Endothelial cell (in vitro differentiated cells): ENCODE results near the gene CHSY3. TPM values are rescaled to one million over a fixed set of nuclear protein-coding genes. Genes with fewer than 3 reads are reported as not detected.

ENCODE experiments used
- DNase-seq: peaks from one replicate; pipeline ENCODE4 v3.0.0; 2021; ENCODE audit warnings: low spot score
- H3K27ac Mint-ChIP-seq: one replicate; pipeline ENCODE4 v1.8.0; 2021; ENCODE audit warnings: mixed read lengths, inconsistent platforms; ENCODE audit not compliant: unreplicated experiment
- H3K27me3 Mint-ChIP-seq: one replicate; pipeline ENCODE4 v1.8.0; 2021; ENCODE audit warnings: mild to moderate bottlenecking, moderate library complexity, mixed read lengths, inconsistent platforms; ENCODE audit not compliant: unreplicated experiment
- H3K36me3 Mint-ChIP-seq: one replicate; pipeline ENCODE4 v1.8.0; 2021; ENCODE audit warnings: mild to moderate bottlenecking, low read depth, mixed read lengths, inconsistent platforms; ENCODE audit not compliant: unreplicated experiment
- H3K4me1 Mint-ChIP-seq: one replicate; pipeline ENCODE4 v1.8.0; 2021; ENCODE audit warnings: mild to moderate bottlenecking, mixed read lengths, inconsistent platforms; ENCODE audit not compliant: unreplicated experiment
- H3K4me3 Mint-ChIP-seq: one replicate; pipeline ENCODE4 v1.8.0; 2021; ENCODE audit warnings: mild to moderate bottlenecking, mixed read lengths, inconsistent platforms; ENCODE audit not compliant: unreplicated experiment
- H3K9me3 Mint-ChIP-seq: one replicate; pipeline ENCODE4 v1.8.0; 2021; ENCODE audit warnings: mixed read lengths, inconsistent platforms; ENCODE audit not compliant: unreplicated experiment
- CTCF ChIP-seq: fragments of 200-600 bp; sonication (generic); IDR thresholded peaks from one replicate; pipeline ENCODE4 v1.5.0; 2021; ENCODE audit warnings: antibody characterized with exemption; ENCODE audit not compliant: unreplicated experiment
- total RNA-seq: library from RNA; stranded (reverse); fragmentation: NEBNext Ultra II Directional; extraction: Animal tissue kit (Norgen Biotek cat#: 25700); gene quantifications from one replicate; pipeline ENCODE4 v1.2.1, GENCODE V29; 2021; ENCODE audit not compliant: unreplicated experiment

CHSY3 gene
- total RNA-seq, 1 donor from 2014 or later = 21.2 TPM

DNA sequence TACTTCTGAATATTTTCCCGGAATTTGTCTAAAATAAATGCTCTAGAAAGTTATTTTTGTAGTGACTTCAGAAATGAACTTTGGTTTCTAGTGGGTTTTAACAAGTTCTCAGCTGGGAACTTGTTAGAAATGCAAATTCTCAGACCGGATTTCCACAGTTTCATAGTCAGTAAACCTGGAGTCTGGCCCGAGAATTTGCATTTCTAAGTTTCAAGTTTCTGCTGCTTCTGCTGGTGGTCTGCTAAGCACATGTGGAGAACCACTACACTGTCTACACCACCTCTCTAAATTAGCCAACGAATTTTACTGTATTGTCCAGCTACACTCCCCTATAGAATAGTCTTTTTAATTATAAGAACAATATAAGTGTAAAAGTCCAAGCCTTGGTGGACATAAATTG is 208.0 kb downstream of the CHSY3 start:
- H3K27ac Mint-ChIP-seq = no peak overlapping the region
- no peak for DNase-seq
- H3K36me3 Mint-ChIP-seq = no peaks in the 10 kb centered on the region
- no peak overlapping the region for H3K4me3 Mint-ChIP-seq
- TF ChIP-seq CTCF = no peak
- no peaks in the 10 kb centered on the region for H3K4me1 Mint-ChIP-seq
- H3K9me3 Mint-ChIP-seq = no peaks in the 10 kb centered on the region
- H3K27me3 Mint-ChIP-seq = no peaks in the 10 kb centered on the region

DNA sequence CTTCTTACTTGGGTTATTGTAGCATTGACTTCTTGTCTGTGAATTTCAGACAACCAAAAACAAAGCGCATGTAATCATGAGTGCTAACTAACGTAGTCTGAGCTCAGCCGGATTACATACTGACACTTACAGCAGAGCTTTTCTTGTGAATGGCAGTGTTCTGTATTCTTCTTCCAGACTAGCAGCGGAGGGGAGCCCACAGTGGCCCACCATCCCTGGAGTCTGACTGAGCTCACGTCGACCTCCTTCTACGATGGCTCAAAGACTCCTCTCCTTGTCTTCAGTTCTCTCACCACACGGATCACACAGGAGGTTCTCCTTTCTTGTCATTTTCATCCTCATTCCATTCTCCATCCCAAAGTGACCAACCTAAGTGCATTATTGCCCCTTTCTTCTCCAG is 211.4 kb downstream of the CHSY3 start:
- Mint-ChIP-seq H3K4me3 (no peak overlapping the region), H3K9me3 (no peaks in the 10 kb centered on the region), H3K36me3 (no peaks in the 10 kb centered on the region), H3K27me3 (no peaks in the 10 kb centered on the region), H3K4me1 (peaks cover 24% of the 10 kb centered on the region), H3K27ac (no peak overlapping the region)
- DNase-seq = no peak
- no peak for TF ChIP-seq CTCF

DNA sequence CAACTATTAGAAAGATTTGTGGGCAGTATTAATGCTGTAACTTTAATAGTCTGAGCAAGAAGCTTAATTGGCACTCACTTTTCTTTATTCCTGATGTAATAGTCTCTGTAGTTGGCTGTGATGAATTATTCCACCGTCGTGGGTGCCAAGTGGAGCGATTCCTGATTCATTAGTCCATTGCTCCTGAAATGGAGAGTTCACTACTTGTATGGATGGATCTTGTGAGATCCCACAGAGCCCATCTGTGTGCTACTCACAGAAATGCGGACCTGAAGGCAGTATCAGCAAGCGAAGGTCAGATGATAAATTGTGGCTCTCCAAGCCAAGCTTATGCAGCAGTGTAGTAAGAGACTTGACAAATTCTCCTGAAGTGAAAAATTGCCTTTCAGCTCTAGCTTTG is 212.2 kb downstream of the CHSY3 start:
- Mint-ChIP-seq H3K36me3 (no peaks in the 10 kb centered on the region), H3K9me3 (no peaks in the 10 kb centered on the region), H3K4me3 (no peak overlapping the region), H3K27me3 (no peaks in the 10 kb centered on the region), H3K4me1 (peaks cover 30% of the 10 kb centered on the region), H3K27ac (no peak overlapping the region)
- no peak for TF ChIP-seq CTCF
- no peak for DNase-seq

GRCh38 chr5:130116972-130117371 is 212.7 kb downstream of the CHSY3 start:
- peaks cover 30% of the 10 kb centered on the region for H3K4me1 Mint-ChIP-seq
- no peaks in the 10 kb centered on the region for H3K9me3 Mint-ChIP-seq
- no peak for TF ChIP-seq CTCF
- no peak overlapping the region for H3K27ac Mint-ChIP-seq
- no peak for DNase-seq
- no peaks in the 10 kb centered on the region for H3K27me3 Mint-ChIP-seq
- H3K36me3 Mint-ChIP-seq = no peaks in the 10 kb centered on the region
- no peak overlapping the region for H3K4me3 Mint-ChIP-seq

- Mint-ChIP-seq H3K36me3 (no peaks in the 10 kb centered on the region), H3K9me3 (no peaks in the 10 kb centered on the region), H3K4me1 (no peaks in the 10 kb centered on the region), H3K27ac (no peak overlapping the region), H3K4me3 (no peak overlapping the region), H3K27me3 (no peaks in the 10 kb centered on the region)
- DNase-seq = no peak
- no peak for TF ChIP-seq CTCF
Observed at GRCh38 chr5:130126746-130127145, 222.5 kb downstream of the CHSY3 start.
